GM21526 (cell line): ENCODE measurements around the gene S100A10.

Experiments
- ATAC-seq: cut with Tn5 transposase; IDR thresholded peaks from one replicate; pipeline ENCODE4 v1.9.1; 2021; ENCODE audit warnings: moderate library complexity; ENCODE audit not compliant: unreplicated experiment, low FRiP score

The S100A10 gene

GRCh38 chr1:151967091-151967490 is 26.6 kb downstream of the S100A10 start:
- ATAC-seq: no peak

GRCh38 chr1:151966061-151966460 is 27.6 kb downstream of the S100A10 start:
- no peak for ATAC-seq

DNA sequence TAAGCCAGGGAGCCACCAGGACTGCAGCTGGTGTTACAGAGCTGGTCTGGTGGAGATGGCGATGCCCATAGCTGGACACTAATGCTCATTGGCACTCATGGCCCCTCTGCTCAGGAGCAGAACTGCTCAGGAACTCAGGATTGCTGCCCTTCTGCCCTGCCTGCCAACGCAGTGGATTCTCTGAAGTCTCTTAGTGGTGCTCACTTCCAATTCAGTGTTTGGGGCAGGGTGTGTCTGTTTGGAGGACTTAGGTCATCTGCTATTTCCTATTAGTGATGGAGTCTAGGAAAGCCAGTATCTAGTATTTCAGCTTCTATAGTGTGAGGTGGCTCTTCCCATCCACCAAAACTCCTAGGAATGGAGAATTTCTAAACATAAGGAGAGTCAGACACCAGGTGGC is 29.1 kb downstream of the S100A10 start:
- ATAC-seq: no peak

GRCh38 chr1:151963288-151963687 is 30.4 kb downstream of the S100A10 start:
- no peak for ATAC-seq

DNA sequence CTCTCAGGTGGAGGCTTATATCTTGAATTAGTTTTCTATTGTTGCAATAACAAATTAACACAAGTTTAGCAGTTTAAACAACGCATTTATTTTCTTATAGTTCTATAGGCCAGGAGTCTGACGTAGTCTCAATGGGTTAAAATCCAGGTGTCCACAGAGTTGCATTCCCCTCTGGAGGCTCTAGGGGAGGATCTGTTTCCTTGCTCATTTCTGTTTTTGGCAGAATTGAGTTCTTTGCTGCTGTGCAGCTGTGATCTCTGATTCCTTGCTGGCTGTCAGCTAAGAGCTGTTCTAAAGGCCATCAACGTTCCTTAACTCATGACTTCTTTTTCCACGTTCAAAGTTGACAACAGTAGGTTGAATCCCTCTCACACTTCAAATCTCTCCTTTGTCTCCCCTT is 31.8 kb downstream of the S100A10 start:
- no peak for ATAC-seq

DNA sequence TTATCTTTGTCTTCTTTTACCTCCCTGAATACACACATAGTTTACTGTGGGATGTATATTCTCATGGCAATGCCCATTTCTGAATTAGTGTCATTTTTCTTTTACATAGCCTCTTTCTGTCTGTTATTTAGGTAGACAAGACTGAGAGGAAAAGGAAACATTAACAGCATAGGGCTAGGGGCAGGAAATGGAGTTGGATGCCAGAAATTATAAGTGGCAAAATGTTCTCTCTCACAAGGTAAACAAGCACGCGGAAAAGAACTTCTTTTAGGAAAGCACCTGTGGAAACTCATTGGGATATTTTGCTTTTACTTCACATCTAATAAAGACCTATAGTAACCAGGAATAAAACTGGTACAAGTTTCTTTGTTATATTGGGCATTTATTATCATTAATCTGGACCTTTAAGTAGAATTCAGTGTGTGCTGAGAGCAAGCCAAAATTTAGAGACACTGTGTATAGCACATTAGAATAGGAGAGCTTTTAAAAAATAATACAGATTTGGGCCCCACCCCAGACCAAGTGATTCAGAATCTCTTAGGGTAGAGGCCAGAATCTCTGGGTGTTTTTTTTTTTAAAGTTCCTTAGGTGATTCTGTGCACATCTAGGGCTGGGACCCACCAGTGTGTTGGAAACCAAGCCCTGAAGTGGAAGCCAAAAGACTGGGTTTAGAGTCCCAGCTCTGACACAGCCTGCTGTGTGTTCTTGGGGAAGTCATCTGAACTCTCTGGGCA is 32.7 kb downstream of the S100A10 start:
- no peak for ATAC-seq

GRCh38 chr1:151958959-151959358 is 34.7 kb downstream of the S100A10 start:
- ATAC-seq: no peak

- no peak for ATAC-seq
Measured at GRCh38 chr1:151956957-151957497, 36.6 kb downstream of the S100A10 start.

- no peak for ATAC-seq
Measured at GRCh38 chr1:151953409-151954094, 40.1 kb downstream of the S100A10 start.

- no peak for ATAC-seq
Measured at GRCh38 chr1:151952811-151953210, 40.8 kb downstream of the S100A10 start.

GRCh38 chr1:151949371-151950193 is 44.1 kb downstream of the S100A10 start:
- no peak for ATAC-seq

DNA sequence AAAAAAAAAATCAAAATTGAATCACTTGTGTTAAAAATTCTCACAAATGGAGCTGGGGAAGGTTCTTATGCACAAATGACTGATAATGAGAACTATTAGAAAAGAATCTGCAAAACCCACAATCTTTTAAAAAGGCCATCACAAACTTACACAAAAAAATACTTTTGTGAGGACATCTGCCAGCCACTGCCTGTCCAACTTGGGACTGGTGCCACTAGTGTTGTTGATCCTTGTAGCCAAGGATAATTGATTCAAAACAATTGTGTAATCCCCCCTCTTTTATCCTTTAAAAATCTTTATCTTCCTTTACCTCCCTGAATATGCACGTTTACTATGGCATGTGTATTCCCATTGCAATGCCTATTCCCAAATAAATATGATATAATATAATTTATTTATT is 45.2 kb downstream of the S100A10 start:
- no peak for ATAC-seq

GRCh38 chr1:151947140-151947539 is 46.5 kb downstream of the S100A10 start:
- no peak for ATAC-seq

GRCh38 chr1:151945725-151946722 is 47.6 kb downstream of the S100A10 start:
- no peak for ATAC-seq

- no peak for ATAC-seq
Measured at GRCh38 chr1:151944857-151945575, 48.6 kb downstream of the S100A10 start.

DNA sequence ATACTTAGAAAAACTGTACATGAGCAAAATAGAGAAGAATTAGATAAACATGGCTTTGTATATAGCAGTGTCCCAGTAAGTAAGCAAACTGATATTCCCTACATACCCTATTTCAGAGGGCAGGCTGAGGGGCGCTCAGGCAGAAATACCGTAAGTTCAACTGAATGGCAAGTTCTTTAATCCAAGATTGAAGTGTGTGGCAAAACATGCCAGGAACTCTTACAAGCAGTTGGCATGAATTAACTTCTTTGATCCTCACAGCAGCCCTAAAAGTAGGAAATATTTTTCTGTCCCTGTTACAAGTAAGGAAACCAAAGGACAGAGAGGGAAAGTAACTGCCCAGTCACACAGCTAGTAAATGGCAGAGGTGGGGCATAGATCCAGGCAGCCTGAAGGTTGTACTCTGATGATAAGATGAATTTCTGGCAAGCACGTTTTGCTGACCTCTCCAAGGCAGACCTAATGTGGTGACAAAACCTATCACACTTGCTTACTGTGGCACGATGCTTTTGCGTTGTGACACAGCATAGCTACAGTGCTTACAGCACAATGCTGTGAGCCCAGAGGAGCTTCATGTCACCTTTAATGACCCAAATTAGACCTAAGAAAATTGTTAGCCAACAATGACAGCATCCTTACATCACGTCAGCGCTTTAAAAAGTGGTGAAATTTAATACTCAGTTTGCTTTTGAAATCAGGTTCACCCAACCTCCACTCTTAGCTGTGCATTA is 49.4 kb downstream of the S100A10 start:
- ATAC-seq: no peak

DNA sequence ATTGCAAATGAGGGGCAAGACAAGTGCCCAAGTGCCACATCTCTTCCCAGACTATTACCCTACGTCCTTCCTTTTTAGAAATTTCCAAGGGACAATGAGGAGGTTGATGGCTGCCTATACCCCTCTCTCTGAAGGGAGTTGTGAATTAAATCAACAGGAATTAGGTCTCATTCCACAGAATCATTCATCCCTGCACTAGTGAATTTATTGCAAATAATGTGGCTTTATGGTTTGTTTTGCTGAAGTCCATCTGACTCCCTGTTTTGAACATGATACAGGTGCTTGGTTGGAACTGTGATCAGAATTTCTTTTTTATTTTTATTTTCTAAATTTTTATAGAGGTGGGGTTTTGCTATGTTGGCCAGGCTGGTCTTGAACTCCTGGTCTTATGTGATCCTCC is 50.1 kb downstream of the S100A10 start:
- ATAC-seq: no peak

DNA sequence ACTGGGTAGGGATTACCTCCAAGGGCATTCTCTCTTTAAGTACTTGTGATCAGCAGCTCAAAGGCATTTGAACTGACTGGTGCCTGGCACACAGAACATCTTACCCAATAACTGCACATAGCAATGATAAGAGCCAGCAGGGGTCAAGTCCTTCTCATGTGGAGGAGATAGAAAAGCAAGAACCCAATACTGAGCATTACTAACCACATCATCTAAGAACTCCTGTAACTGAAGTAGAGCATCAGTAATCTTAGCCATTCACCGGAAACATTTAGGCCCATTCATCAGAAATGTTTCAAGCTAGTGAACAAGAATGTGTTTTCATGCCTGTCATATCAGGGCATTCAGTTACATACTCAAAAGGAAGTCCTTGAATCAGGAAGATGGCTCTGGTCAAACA is 50.8 kb downstream of the S100A10 start:
- no peak for ATAC-seq

DNA sequence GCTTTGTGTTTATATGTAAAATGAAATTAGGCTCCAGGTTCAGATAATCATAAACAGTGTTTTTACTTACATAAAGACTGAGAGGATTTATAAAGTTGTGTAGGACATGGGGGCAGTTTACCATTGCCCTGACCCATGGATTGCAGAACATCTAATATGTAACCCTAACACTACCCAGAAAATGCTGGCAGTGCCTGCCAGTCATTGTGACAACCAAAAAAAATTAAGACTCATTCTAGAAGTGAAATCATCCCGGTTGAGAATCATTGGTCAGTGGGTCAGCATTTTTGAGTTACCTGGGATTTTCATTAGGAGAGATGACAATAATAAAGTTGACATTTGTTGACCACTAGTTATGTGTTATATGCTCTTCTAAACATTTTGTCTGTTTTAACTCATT is 53.1 kb downstream of the S100A10 start:
- ATAC-seq: no peak
